HL-60 (cell line): ENCODE data around the gene PUS1.
"Not testable (repeated sequence)": the region's sequence is repeated elsewhere in the genome, so short reads cannot be mapped to it uniquely, and the experiment has no call there.

Experiments
- DNase-seq, 2 experiments: peaks; one replicate each; pipeline ENCODE4 v3.0.0-alpha.2; 2010 to 2020; ENCODE audit warnings: low read depth in 1 of 2, low spot score in 1 of 2
- H3K27ac ChIP-seq: fragments of 250-450 bp; sonication (Bioruptor Pico); replicated peaks from 2 replicates; pipeline ENCODE4 v1.5.1; 2020; ENCODE audit warnings: mild to moderate bottlenecking, moderate library complexity
- H3K27me3 ChIP-seq: fragments of 250-450 bp; sonication (Bioruptor Pico); 2 replicates; pipeline ENCODE4 v1.5.1; 2021; ENCODE audit warnings: mild to moderate bottlenecking, moderate library complexity; ENCODE audit not compliant: insufficient read depth, poor library complexity, severe bottlenecking
- H3K4me3 ChIP-seq: replicated peaks from 2 replicates; pipeline ENCODE4 v1.5.1; 2011; ENCODE audit warnings: mild to moderate bottlenecking, control low read depth, low read length; ENCODE audit not compliant: insufficient read depth
- CTCF ChIP-seq: IDR thresholded peaks from one replicate; pipeline ENCODE4 v1.5.1; 2011; ENCODE audit warnings: low read length, control low read depth, inconsistent platforms; ENCODE audit not compliant: insufficient read depth
- GABPA ChIP-seq: IDR thresholded peaks from 2 replicates; pipeline ENCODE4 v1.6.1; 2012; ENCODE audit warnings: low read depth
- POLR2AphosphoS5 ChIP-seq: IDR thresholded peaks from 2 replicates; pipeline ENCODE4 v1.6.1; 2012; ENCODE audit warnings: low read depth
- REST ChIP-seq: IDR thresholded peaks from 2 replicates; pipeline ENCODE4 v1.6.1; 2012; ENCODE audit warnings: low read depth; ENCODE audit not compliant: insufficient replicate concordance
- SPI1 ChIP-seq: IDR thresholded peaks from 2 replicates; pipeline ENCODE4 v1.6.1; 2012; ENCODE audit warnings: low read depth, mild to moderate bottlenecking, borderline replicate concordance
- long read RNA-seq: library from polyadenylated mRNA; unstranded; transcript quantifications from one replicate; pipeline ENCODE4 v2.0.0, GENCODE V29; 2020

The PUS1 gene
- long read RNA-seq, full-length matches to known transcripts = 4 of 8 reads
- long read RNA-seq, partial matches to known transcripts = 3 of 8 reads
- long read RNA-seq, other reads (novel, unspliced or antisense) = 1 of 8 reads

- peak within 1 kb of the TSS; percentile 95 for H3K4me3 ChIP-seq
- no peak for TF ChIP-seq REST
- peak; percentile 89 for TF ChIP-seq POLR2AphosphoS5
- TF ChIP-seq GABPA = no peak
- peak; percentile 67; the same call in 1 of the 2 replicates for TF ChIP-seq SPI1
These were observed at the start of gene PUS1 for GRCh38 chr12:131928711-131929580. TSS of gene PUS1 (plus strand) at chr12:131929276. CDS start at chr12:131929723, 447 bp downstream.

GRCh38 chr12:131882804-131883520, 46.1 kb upstream of the PUS1 start:
- peak in 1 of 2 experiments; percentile 61 for DNase-seq
- H3K4me3 ChIP-seq = no peak overlapping the region
- no peak for TF ChIP-seq CTCF
- no peak for TF ChIP-seq GABPA
- no peak for TF ChIP-seq SPI1
- no peak for TF ChIP-seq REST
- TF ChIP-seq POLR2AphosphoS5 = no peak
- no peaks in the 10 kb centered on the region for H3K27me3 ChIP-seq
- no peak overlapping the region; the same call in 1 of the 2 replicates for H3K27ac ChIP-seq

More at GRCh38 chr12:131928711-131929580, at the start of gene PUS1:
- Histone ChIP-seq H3K27ac (peak within 1 kb of the TSS; percentile 96), H3K27me3 (no peaks in the 10 kb centered on the region)
- peak; percentile 94 to 95 for DNase-seq

- H3K27me3 ChIP-seq = no peaks in the 10 kb centered on the region
- no peak overlapping the region for H3K4me3 ChIP-seq
- no peak for DNase-seq
- H3K27ac ChIP-seq = no peak overlapping the region; the same call in 1 of the 2 replicates
- TF ChIP-seq POLR2AphosphoS5 (no peak), GABPA (no peak), CTCF (no peak), REST (no peak), SPI1 (no peak)
These were observed 45.6 kb upstream of the PUS1 start for GRCh38 chr12:131883521-131883900.

- H3K27ac ChIP-seq, DNase-seq, H3K4me3 ChIP-seq, H3K27me3 ChIP-seq: not testable (repeated sequence)
These were observed 44.0 kb upstream of the PUS1 start for GRCh38 chr12:131885076-131885475.
